ENCODE data around the gene CERS6.

The CERS6 gene

GRCh38 chr2:168814939-168815907 lies 359.2 kb downstream of the CERS6 start:
- no peak for DNase-seq (ENCODE audit: low read depth, low spot score)
- H3K4me3 ChIP-seq (ENCODE audit: low read length), result no peak overlapping the region

- DNase-seq (ENCODE audit: low read depth, low spot score), result no peak
- H3K4me3 ChIP-seq (ENCODE audit: low read length), result no peak overlapping the region
These were observed 360.3 kb downstream of the CERS6 start for GRCh38 chr2:168816369-168816768.

- H3K4me3 ChIP-seq (ENCODE audit: low read length), result no peak overlapping the region
- peak; percentile 41 for DNase-seq (ENCODE audit: low read depth, low spot score)
These were observed 363.1 kb downstream of the CERS6 start for GRCh38 chr2:168819050-168819715.

- DNase-seq (ENCODE audit: low read depth, low spot score), result no peak
These were observed 363.9 kb downstream of the CERS6 start for GRCh38 chr2:168819829-168820489.

GRCh38 chr2:168821577-168821976 lies 365.5 kb downstream of the CERS6 start:
- DNase-seq (ENCODE audit: low read depth, low spot score), result no peak
- no peak overlapping the region for H3K4me3 ChIP-seq (ENCODE audit: low read length)

More at GRCh38 chr2:168819829-168820489, 363.9 kb downstream of the CERS6 start:
- H3K4me3 ChIP-seq (ENCODE audit: low read length), result no peak overlapping the region

GRCh38 chr2:168821992-168822391 lies 365.9 kb downstream of the CERS6 start:
- H3K4me3 ChIP-seq (ENCODE audit: low read length), result no peak overlapping the region

More at GRCh38 chr2:168821992-168822391, 365.9 kb downstream of the CERS6 start:
- no peak for DNase-seq (ENCODE audit: low read depth, low spot score)
